ENCODE data around the gene ERV3-1. TPM values are rescaled to one million over a fixed set of nuclear protein-coding genes. Genes with fewer than 3 reads are reported as not detected.

The ERV3-1 gene
- total RNA-seq, 2 experiments from 2014 or later, result 34.4 to 55.5 TPM

DNA sequence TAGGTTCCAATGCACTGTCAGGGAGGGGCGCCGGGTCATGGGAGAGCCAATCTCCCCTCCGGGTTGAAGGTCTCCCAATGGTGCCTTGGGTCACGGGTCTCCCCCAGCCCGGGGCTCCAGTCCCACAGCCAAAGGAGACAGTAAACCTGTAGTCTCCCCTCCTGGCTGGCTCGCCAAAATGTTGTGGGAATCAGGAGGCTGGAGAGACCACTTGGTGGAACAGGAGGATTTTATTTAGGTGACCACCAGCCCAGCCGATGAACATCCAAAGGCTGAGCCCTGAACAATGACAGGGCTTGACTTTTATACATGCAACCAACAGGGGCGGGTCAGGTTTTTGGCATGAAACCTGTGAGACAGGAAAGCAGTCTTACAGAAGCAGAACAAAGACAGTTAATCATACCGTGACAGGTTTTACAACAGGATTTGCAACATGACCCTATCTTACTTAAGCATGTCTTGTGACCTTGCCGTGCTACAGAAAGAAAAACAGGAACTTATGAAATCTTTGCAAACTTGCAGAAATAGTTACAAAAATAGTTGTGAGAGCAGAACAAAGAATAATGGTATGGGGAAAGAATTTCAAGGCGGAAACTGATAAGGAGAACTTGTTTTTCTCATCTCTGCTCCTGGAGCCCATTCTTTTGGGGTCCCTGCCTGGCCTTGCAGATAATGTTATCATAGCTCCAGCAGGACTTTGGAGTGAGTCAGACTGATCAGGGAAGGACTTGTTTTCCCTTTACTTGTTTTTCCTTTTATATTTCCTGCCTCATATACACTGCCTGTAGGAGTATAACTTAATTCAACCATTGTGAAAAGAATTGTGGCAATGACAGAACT lies 7.1 kb downstream of the ERV3-1 start:
- ChIA-PET POLR2A (interaction anchor here (0.6 kb wide), 1 partner anchor 38 kb away, joined by 4 read pairs; no protein-coding TSS in a partner anchor), CTCF (ENCODE audit: unreplicated experiment) (no interaction called here)
- Histone ChIP-seq H3K4me3 (ENCODE audit: low read depth, low read length, poor library complexity, severe bottlenecking) (peak overlapping the region; percentile 30), H4K20me1 (ENCODE audit: insufficient read depth, low read length) (no peaks in the 10 kb centered on the region), H2AFZ (ENCODE audit: low read length) (no peak overlapping the region), H3K4me1 (ENCODE audit: insufficient read depth, low read length, poor library complexity, severe bottlenecking) (peaks cover 37% of the 10 kb centered on the region), H3K9me2 (ENCODE audit: insufficient read depth, low read length) (no peaks in the 10 kb centered on the region), H3K4me2 (ENCODE audit: low read length) (peak overlapping the region; percentile 58), H3K36me3 (ENCODE audit: insufficient read depth, low read length) (peaks cover 82% of the 10 kb centered on the region), H3K27ac (ENCODE audit: low read depth, low read length, poor library complexity, severe bottlenecking) (peak overlapping the region; percentile 96), H3K79me2 (ENCODE audit: insufficient read depth, low read depth, low read length) (peaks cover 40% of the 10 kb centered on the region), H3K9me3 (ENCODE audit: low read length) (peaks cover 45% of the 10 kb centered on the region)
- TF ChIP-seq EZH2phosphoT487 (IDR thresholded peaks at IDR 0.05; ENCODE audit: borderline replicate concordance, low read depth, low read length), result no peak
- TF ChIP-seq, protein P1, sequence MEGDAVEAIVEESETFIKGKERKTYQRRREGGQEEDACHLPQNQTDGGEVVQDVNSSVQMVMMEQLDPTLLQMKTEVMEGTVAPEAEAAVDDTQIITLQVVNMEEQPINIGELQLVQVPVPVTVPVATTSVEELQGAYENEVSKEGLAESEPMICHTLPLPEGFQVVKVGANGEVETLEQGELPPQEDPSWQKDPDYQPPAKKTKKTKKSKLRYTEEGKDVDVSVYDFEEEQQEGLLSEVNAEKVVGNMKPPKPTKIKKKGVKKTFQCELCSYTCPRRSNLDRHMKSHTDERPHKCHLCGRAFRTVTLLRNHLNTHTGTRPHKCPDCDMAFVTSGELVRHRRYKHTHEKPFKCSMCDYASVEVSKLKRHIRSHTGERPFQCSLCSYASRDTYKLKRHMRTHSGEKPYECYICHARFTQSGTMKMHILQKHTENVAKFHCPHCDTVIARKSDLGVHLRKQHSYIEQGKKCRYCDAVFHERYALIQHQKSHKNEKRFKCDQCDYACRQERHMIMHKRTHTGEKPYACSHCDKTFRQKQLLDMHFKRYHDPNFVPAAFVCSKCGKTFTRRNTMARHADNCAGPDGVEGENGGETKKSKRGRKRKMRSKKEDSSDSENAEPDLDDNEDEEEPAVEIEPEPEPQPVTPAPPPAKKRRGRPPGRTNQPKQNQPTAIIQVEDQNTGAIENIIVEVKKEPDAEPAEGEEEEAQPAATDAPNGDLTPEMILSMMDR (conservative IDR thresholded peaks at IDR 0.05; ENCODE audit: low read length), result no peak
- BruUV-seq (replicated peaks), result no TSS peak
- intact Hi-C loops (cut with micrococcal nuclease; ENCODE audit: unreplicated experiment), result loop anchor here (2.0 to 10.0 kb wide), 2 partner anchors 39 to 465 kb away; no protein-coding TSS in a partner anchor
- peak; percentile 87 for DNase-seq (ENCODE audit: low spot score)

DNA sequence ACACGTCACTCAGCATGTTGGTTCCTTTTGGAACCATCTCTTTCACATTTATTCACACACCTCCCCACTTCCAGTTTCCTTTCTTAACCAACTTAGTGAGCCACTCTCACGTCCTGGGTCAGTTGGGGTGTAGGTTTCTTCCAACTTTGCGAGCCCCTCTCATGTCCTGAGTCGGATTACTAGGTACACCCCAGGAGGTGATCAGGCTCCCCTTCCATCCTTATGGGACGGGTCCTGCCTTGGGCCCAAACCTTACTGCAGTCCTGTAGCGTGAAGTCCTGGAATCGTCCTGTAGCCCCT lies 7.7 kb downstream of the ERV3-1 start:
- POLR2A ChIA-PET, result no interaction called here
- intact Hi-C loops (cut with micrococcal nuclease; ENCODE audit: unreplicated experiment), result loop anchor here (2.0 to 10.0 kb wide), 2 partner anchors 40 to 466 kb away; no protein-coding TSS in a partner anchor
- H4K20me1 ChIP-seq (ENCODE audit: insufficient read depth, low read length), result no peaks in the 10 kb centered on the region
- H3K36me3 ChIP-seq (ENCODE audit: insufficient read depth, low read length), result peaks cover 76% of the 10 kb centered on the region
- H2AFZ ChIP-seq (ENCODE audit: low read length), result no peak overlapping the region
- no peak for DNase-seq (ENCODE audit: low spot score)
- peaks cover 33% of the 10 kb centered on the region for H3K4me1 ChIP-seq (ENCODE audit: insufficient read depth, low read length, poor library complexity, severe bottlenecking)
- no peaks in the 10 kb centered on the region for H3K9me2 ChIP-seq (ENCODE audit: insufficient read depth, low read length)
- BruUV-seq (replicated peaks), result no TSS peak
- CTCF ChIA-PET (ENCODE audit: unreplicated experiment), result no interaction called here
- peak overlapping the region; percentile 0 for H3K4me3 ChIP-seq (ENCODE audit: low read depth, low read length, poor library complexity, severe bottlenecking)
- peak overlapping the region; percentile 96 for H3K27ac ChIP-seq (ENCODE audit: low read depth, low read length, poor library complexity, severe bottlenecking)
- H3K79me2 ChIP-seq (ENCODE audit: insufficient read depth, low read depth, low read length), result peaks cover 35% of the 10 kb centered on the region
- H3K9me3 ChIP-seq (ENCODE audit: low read length), result peaks cover 44% of the 10 kb centered on the region
- no peak for TF ChIP-seq EZH2phosphoT487 (IDR thresholded peaks at IDR 0.05; ENCODE audit: borderline replicate concordance, low read depth, low read length)
- TF ChIP-seq, protein P1 (conservative IDR thresholded peaks at IDR 0.05; ENCODE audit: low read length), result no peak
- peak overlapping the region; percentile 58; the same call in 1 of the 2 replicates for H3K4me2 ChIP-seq (ENCODE audit: low read length)

DNA sequence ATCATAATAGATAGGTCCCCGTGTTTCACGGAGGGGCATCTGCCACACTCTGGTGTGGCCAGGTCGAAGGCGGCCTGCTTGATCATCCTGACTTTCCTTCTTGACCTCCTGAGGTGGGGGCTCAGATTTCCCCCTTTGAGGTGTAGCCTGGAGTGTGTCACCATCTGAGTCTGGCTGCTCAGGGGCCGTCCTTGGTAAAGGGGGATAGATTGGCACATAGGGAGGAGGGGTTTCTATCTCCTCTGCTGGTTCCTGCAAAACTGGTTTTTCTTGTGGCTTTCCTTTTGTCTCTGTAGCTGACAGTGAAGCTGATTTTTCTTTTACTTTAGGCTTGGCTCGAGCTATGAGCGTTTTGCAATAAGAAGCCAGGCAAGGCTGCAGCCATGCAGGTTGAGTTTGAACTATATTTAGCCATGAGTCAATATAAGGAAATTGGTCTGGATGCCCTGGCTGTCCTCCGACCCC lies 8.5 kb downstream of the ERV3-1 start:
- no peak for DNase-seq (ENCODE audit: low spot score)
- intact Hi-C loops (cut with micrococcal nuclease; ENCODE audit: unreplicated experiment), result loop anchor here (2.0 to 10.0 kb wide), 2 partner anchors 41 to 467 kb away; no protein-coding TSS in a partner anchor
- H3K4me3 ChIP-seq (ENCODE audit: low read depth, low read length, poor library complexity, severe bottlenecking), result no peak overlapping the region
- peaks cover 37% of the 10 kb centered on the region for H3K9me3 ChIP-seq (ENCODE audit: low read length)
- no peak for TF ChIP-seq EZH2phosphoT487 (IDR thresholded peaks at IDR 0.05; ENCODE audit: borderline replicate concordance, low read depth, low read length)
- TF ChIP-seq, protein P1 (conservative IDR thresholded peaks at IDR 0.05; ENCODE audit: low read length), result no peak
- CTCF ChIA-PET (ENCODE audit: unreplicated experiment), result no interaction called here
- peaks cover 30% of the 10 kb centered on the region for H3K4me1 ChIP-seq (ENCODE audit: insufficient read depth, low read length, poor library complexity, severe bottlenecking)
- POLR2A ChIA-PET, result interaction anchor here (0.5 kb wide), 1 partner anchor 320 kb away, joined by 3 read pairs; no protein-coding TSS in a partner anchor
- H3K4me2 ChIP-seq (ENCODE audit: low read length), result no peak overlapping the region
- peaks cover 75% of the 10 kb centered on the region for H3K36me3 ChIP-seq (ENCODE audit: insufficient read depth, low read length)
- peaks cover 26% of the 10 kb centered on the region for H3K79me2 ChIP-seq (ENCODE audit: insufficient read depth, low read depth, low read length)
- no peak overlapping the region for H2AFZ ChIP-seq (ENCODE audit: low read length)
- no peaks in the 10 kb centered on the region for H3K9me2 ChIP-seq (ENCODE audit: insufficient read depth, low read length)
- no peak overlapping the region for H3K27ac ChIP-seq (ENCODE audit: low read depth, low read length, poor library complexity, severe bottlenecking)
- no TSS peak for BruUV-seq (replicated peaks)
- no peaks in the 10 kb centered on the region for H4K20me1 ChIP-seq (ENCODE audit: insufficient read depth, low read length)

Data from OCI-LY7 (cell line).